SW 1271 (cell line): ENCODE results near the gene WASF2.
A peak's percentile ranks its signal among the peaks of the same experiment; 100 is the strongest.
"Not testable (repeated sequence)": the region's sequence is repeated elsewhere in the genome, so short reads cannot be mapped to it uniquely, and the experiment has no call there.

Experiments
- DNase-seq, 2 experiments: peaks; one replicate each; lab custom pipeline; 2025; lab: John Stamatoyannopoulos, UW

Gene WASF2

GRCh38 chr1:27397749-27398148 is 92.2 kb downstream of the WASF2 start:
- DNase-seq = no peak

GRCh38 chr1:27397110-27397509 is 92.9 kb downstream of the WASF2 start:
- no peak for DNase-seq

GRCh38 chr1:27395441-27396195 is 94.3 kb downstream of the WASF2 start:
- peak; percentile 46 to 50 for DNase-seq

GRCh38 chr1:27394925-27395324 is 95.0 kb downstream of the WASF2 start:
- DNase-seq = no peak

- DNase-seq = no peak
Observed at GRCh38 chr1:27394282-27394658, 95.7 kb downstream of the WASF2 start.

- no peak for DNase-seq
Observed at GRCh38 chr1:27393641-27394281, 96.2 kb downstream of the WASF2 start.

GRCh38 chr1:27392778-27393635 is 97.0 kb downstream of the WASF2 start:
- no peak for DNase-seq

GRCh38 chr1:27392096-27392777 is 97.7 kb downstream of the WASF2 start, which contains the start of gene GPR3:
TSS of gene GPR3 (plus strand) at chr1:27392622. CDS start at chr1:27393799, 1,177 bp downstream.
- peak; percentile 57 to 82 for DNase-seq

GRCh38 chr1:27391511-27392095 is 98.4 kb downstream of the WASF2 start:
- no peak for DNase-seq

- DNase-seq = peak in 1 of 2 experiments; percentile 48
Observed at GRCh38 chr1:27388337-27389005, 101.5 kb downstream of the WASF2 start.

- not testable (repeated sequence) for DNase-seq
Observed at GRCh38 chr1:27384797-27385196, 105.2 kb downstream of the WASF2 start.

GRCh38 chr1:27383661-27384060 is 106.3 kb downstream of the WASF2 start:
- no peak for DNase-seq

- no peak for DNase-seq
Observed at GRCh38 chr1:27383039-27383605, 106.8 kb downstream of the WASF2 start, which contains the start of gene CD164L2. TSS of gene CD164L2 (minus strand) at chr1:27383333. CDS start at chr1:27383239, 94 bp downstream.

GRCh38 chr1:27381969-27382762 is 107.8 kb downstream of the WASF2 start:
- no peak for DNase-seq

- no peak for DNase-seq
Observed at GRCh38 chr1:27380766-27381733, 108.9 kb downstream of the WASF2 start.

- no peak for DNase-seq
Observed at GRCh38 chr1:27380224-27380623, 109.7 kb downstream of the WASF2 start.

- no peak for DNase-seq
Observed at GRCh38 chr1:27379564-27380122, 110.3 kb downstream of the WASF2 start.
